HCT116 (cell line): Measurements from ENCODE around the gene SLC9B2.

Source experiments
- EZH2 ChIP-seq: fragments of 200-600 bp; sonication (generic); IDR thresholded peaks from 2 replicates; pipeline ENCODE4 v1.6.1; 2017; ENCODE audit warnings: antibody characterized with exemption, mixed run types
- EZH2phosphoT487 ChIP-seq: fragments of 200-600 bp; IDR thresholded peaks from 2 replicates; pipeline ENCODE4 v1.6.1; 2018; ENCODE audit warnings: antibody characterized with exemption, borderline replicate concordance
- POLR2A ChIP-seq: IDR thresholded peaks from 2 replicates; pipeline ENCODE4 v1.7.0; 2011; ENCODE audit warnings: borderline replicate concordance; ENCODE audit not compliant: insufficient read depth, insufficient read length; ENCODE audit errors: extremely low read depth
- POLR2AphosphoS5 ChIP-seq: IDR thresholded peaks from 2 replicates; pipeline ENCODE4 v1.6.1; 2011; ENCODE audit warnings: mild to moderate bottlenecking, low read depth, low read length, moderate library complexity
- SIN3A ChIP-seq: IDR thresholded peaks from 2 replicates; pipeline ENCODE4 v1.6.1; 2012; ENCODE audit warnings: low read depth
- SP1 ChIP-seq: IDR thresholded peaks from 2 replicates; pipeline ENCODE4 v1.6.1; 2012; ENCODE audit warnings: low read depth
- SRF ChIP-seq: IDR thresholded peaks from 2 replicates; pipeline ENCODE4 v1.6.1; 2012; ENCODE audit warnings: low read depth
- YY1 ChIP-seq: IDR thresholded peaks from 2 replicates; pipeline ENCODE4 v1.6.1; 2011; ENCODE audit warnings: low read length, low read depth, moderate library complexity, mild to moderate bottlenecking; ENCODE audit not compliant: insufficient replicate concordance; ENCODE audit errors: extremely low read depth
- ZBTB33 ChIP-seq: IDR thresholded peaks from 2 replicates; pipeline ENCODE4 v1.6.1; 2011; ENCODE audit warnings: mild to moderate bottlenecking, low read length, moderate library complexity; ENCODE audit not compliant: insufficient replicate concordance; ENCODE audit errors: extremely low read depth
- ZFX ChIP-seq: fragments of 450-650 bp; IDR thresholded peaks from 2 replicates; pipeline ENCODE4 v1.6.1; 2017
- ZNF274 ChIP-seq: fragments of 200-500 bp; sonication (Bioruptor generic); IDR thresholded peaks from 2 replicates; pipeline ENCODE4 v1.6.1; 2014; ENCODE audit warnings: mild to moderate bottlenecking, low read depth, low read length, inconsistent platforms
- TF ChIP-seq, protein P1 (sequence below), 3 experiments: fragments of 200-600 bp in 1 of 3; sonication (generic) in 1 of 3; IDR thresholded peaks in 2 of 3; conservative IDR thresholded peaks in 1 of 3; 2 replicates each; pipeline ENCODE4 v1.5.1; 2012 to 2017; ENCODE audit warnings: low read depth in 2 of 3, low read length in 2 of 3, antibody characterized with exemption in 1 of 3, borderline replicate concordance in 1 of 3, control low read depth in 1 of 3, mild to moderate bottlenecking in 1 of 3, mixed read lengths in 1 of 3, mixed run types in 1 of 3, moderate library complexity in 1 of 3; ENCODE audit not compliant: insufficient read depth in 1 of 3
- TF ChIP-seq, protein P2 (sequence below): IDR thresholded peaks from 2 replicates; pipeline ENCODE4 v1.6.1; 2012

- TF ChIP-seq, protein P1, sequence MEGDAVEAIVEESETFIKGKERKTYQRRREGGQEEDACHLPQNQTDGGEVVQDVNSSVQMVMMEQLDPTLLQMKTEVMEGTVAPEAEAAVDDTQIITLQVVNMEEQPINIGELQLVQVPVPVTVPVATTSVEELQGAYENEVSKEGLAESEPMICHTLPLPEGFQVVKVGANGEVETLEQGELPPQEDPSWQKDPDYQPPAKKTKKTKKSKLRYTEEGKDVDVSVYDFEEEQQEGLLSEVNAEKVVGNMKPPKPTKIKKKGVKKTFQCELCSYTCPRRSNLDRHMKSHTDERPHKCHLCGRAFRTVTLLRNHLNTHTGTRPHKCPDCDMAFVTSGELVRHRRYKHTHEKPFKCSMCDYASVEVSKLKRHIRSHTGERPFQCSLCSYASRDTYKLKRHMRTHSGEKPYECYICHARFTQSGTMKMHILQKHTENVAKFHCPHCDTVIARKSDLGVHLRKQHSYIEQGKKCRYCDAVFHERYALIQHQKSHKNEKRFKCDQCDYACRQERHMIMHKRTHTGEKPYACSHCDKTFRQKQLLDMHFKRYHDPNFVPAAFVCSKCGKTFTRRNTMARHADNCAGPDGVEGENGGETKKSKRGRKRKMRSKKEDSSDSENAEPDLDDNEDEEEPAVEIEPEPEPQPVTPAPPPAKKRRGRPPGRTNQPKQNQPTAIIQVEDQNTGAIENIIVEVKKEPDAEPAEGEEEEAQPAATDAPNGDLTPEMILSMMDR (IDR thresholded peaks at IDR 0.05 in 2 of 3, conservative IDR thresholded peaks at IDR 0.05 in 1 of 3; ENCODE audit: borderline replicate concordance in 1 of 3, insufficient read depth in 1 of 3, low read depth in 2 of 3, low read length in 2 of 3), result no peak
- no peak for TF ChIP-seq POLR2A
- TF ChIP-seq ZNF274, result no peak
- TF ChIP-seq POLR2AphosphoS5, result no peak
- no peak for TF ChIP-seq EZH2
- no peak for TF ChIP-seq EZH2phosphoT487
- TF ChIP-seq ZFX, result no peak
- TF ChIP-seq SIN3A, result no peak
- no peak for TF ChIP-seq SRF
- no peak for TF ChIP-seq SP1
- TF ChIP-seq, protein P2, sequence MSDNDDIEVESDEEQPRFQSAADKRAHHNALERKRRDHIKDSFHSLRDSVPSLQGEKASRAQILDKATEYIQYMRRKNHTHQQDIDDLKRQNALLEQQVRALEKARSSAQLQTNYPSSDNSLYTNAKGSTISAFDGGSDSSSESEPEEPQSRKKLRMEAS, result no peak
- no peak for TF ChIP-seq ZBTB33
- TF ChIP-seq YY1, result no peak
Observed at GRCh38 chr4:103092245-103092644, 15.7 kb upstream of the SLC9B2 start.
